Activated CD4-positive, alpha-beta T cell treated with anti-CD3 and anti-CD28 coated beads, Interleukin-2, amount 50 U/mL, for 4 hours (primary cell): ENCODE results near the gene WNT7B.

Experiments used
- DNase-seq, 2 experiments: peaks; one replicate each; pipeline ENCODE4 v3.0.0-alpha.2; 2020

WNT7B gene

GRCh38 chr22:45922661-45923060 is 54.3 kb downstream of the WNT7B start:
- no peak for DNase-seq

GRCh38 chr22:45922256-45922655 is 54.7 kb downstream of the WNT7B start:
- no peak for DNase-seq

- DNase-seq, result no peak
These were observed 57.3 kb downstream of the WNT7B start for GRCh38 chr22:45919504-45920286.

- no peak for DNase-seq
These were observed 58.2 kb downstream of the WNT7B start for GRCh38 chr22:45918459-45919370.

GRCh38 chr22:45917700-45918458 is 59.1 kb downstream of the WNT7B start:
- no peak for DNase-seq

- DNase-seq, result no peak
These were observed 59.8 kb downstream of the WNT7B start for GRCh38 chr22:45917146-45917545.

- DNase-seq, result no peak
These were observed 60.4 kb downstream of the WNT7B start for GRCh38 chr22:45916515-45916914.

GRCh38 chr22:45915841-45916240 is 61.1 kb downstream of the WNT7B start:
- DNase-seq, result no peak

- no peak for DNase-seq
These were observed 61.8 kb downstream of the WNT7B start for GRCh38 chr22:45915151-45915550.

- no peak for DNase-seq
These were observed 62.7 kb downstream of the WNT7B start for GRCh38 chr22:45914309-45914708.

GRCh38 chr22:45912910-45913309 is 64.1 kb downstream of the WNT7B start:
- no peak for DNase-seq

- DNase-seq, result no peak
These were observed 65.2 kb downstream of the WNT7B start for GRCh38 chr22:45911601-45912271.

- DNase-seq, result no peak
These were observed 66.0 kb downstream of the WNT7B start for GRCh38 chr22:45910928-45911467.

GRCh38 chr22:45908961-45909360 is 68.0 kb downstream of the WNT7B start:
- DNase-seq, result no peak

- DNase-seq, result no peak
These were observed 69.0 kb downstream of the WNT7B start for GRCh38 chr22:45907996-45908395.

- DNase-seq, result no peak
These were observed 69.6 kb downstream of the WNT7B start for GRCh38 chr22:45907378-45907777.

GRCh38 chr22:45906946-45907345 is 70.0 kb downstream of the WNT7B start:
- no peak for DNase-seq

- no peak for DNase-seq
These were observed 70.8 kb downstream of the WNT7B start for GRCh38 chr22:45905924-45906865.

GRCh38 chr22:45905326-45905923 is 71.5 kb downstream of the WNT7B start:
- no peak for DNase-seq

- DNase-seq, result no peak
These were observed 72.7 kb downstream of the WNT7B start for GRCh38 chr22:45904236-45904635.
